PFSK-1 (cell line): ENCODE data around the gene BNC2.

Source experiments
- FOXP2 ChIP-seq: optimal IDR thresholded peaks from 2 replicates; pipeline ENCODE3; 2011; ENCODE audit warnings: borderline replicate concordance, control low read depth, inconsistent platforms; ENCODE audit not compliant: insufficient read depth; ENCODE audit errors: extremely low read length, extremely low read depth
- POLR2AphosphoS5 ChIP-seq: IDR thresholded peaks from 2 replicates; pipeline ENCODE4 v1.6.1; 2012; ENCODE audit warnings: low read depth, mild to moderate bottlenecking, control low read depth, low read length, moderate library complexity
- REST ChIP-seq, 2 experiments: IDR thresholded peaks; 2 replicates each; pipeline versions ENCODE4 v1.6.1 to v1.8.0; 2011 to 2012; ENCODE audit warnings: low read depth in 2 of 2, low read length in 2 of 2, control low read depth in 1 of 2, inconsistent platforms in 1 of 2, mild to moderate bottlenecking in 1 of 2, moderate library complexity in 1 of 2; ENCODE audit not compliant: insufficient read depth in 1 of 2
- SIN3A ChIP-seq: IDR thresholded peaks from 2 replicates; pipeline ENCODE4 v1.6.1; 2012; ENCODE audit warnings: mild to moderate bottlenecking, low read length, moderate library complexity, borderline replicate concordance; ENCODE audit not compliant: insufficient read depth
- TAF1 ChIP-seq: IDR thresholded peaks from 2 replicates; pipeline ENCODE4 v1.6.1; 2012; ENCODE audit warnings: low read length, control low read depth, borderline replicate concordance; ENCODE audit not compliant: insufficient read depth

- TF ChIP-seq REST (IDR thresholded peaks at IDR 0.05; ENCODE audit: insufficient read depth in 1 of 2, low read depth in 2 of 2, low read length in 2 of 2) (no peak), POLR2AphosphoS5 (no peak), SIN3A (no peak), TAF1 (no peak), FOXP2 (no peak)
These were observed 224.5 kb downstream of the BNC2 start for GRCh38 chr9:16645970-16646369.
